ENCODE results near the gene PRDM1.

The PRDM1 gene

GRCh38 chr6:106079961-106080762 lies 6.0 kb upstream of the PRDM1 start:
- H3K4me3 ChIP-seq (replicated peaks; ENCODE audit: low read depth, low read length), result no peak overlapping the region
- TF ChIP-seq CTCF (IDR thresholded peaks at IDR 0.05; ENCODE audit: insufficient read depth, low read length, poor library complexity, severe bottlenecking), result no peak
- H3K36me3 ChIP-seq (ENCODE audit: control insufficient read depth, insufficient read depth, low read length), result no peaks in the 10 kb centered on the region
- H3K27me3 ChIP-seq (replicated peaks; ENCODE audit: control insufficient read depth, insufficient read depth, low read length), result no peaks in the 10 kb centered on the region; the same call in none of the 2 replicates
- DNase-seq (ENCODE audit: extremely low read depth, insufficient read length), result no peak

- TF ChIP-seq CTCF (IDR thresholded peaks at IDR 0.05; ENCODE audit: insufficient read depth, low read length, poor library complexity, severe bottlenecking), result no peak
- no peak for DNase-seq (ENCODE audit: extremely low read depth, insufficient read length)
- Histone ChIP-seq H3K4me3 (replicated peaks; ENCODE audit: low read depth, low read length) (no peak overlapping the region), H3K27me3 (replicated peaks; ENCODE audit: control insufficient read depth, insufficient read depth, low read length) (no peaks in the 10 kb centered on the region; the same call in none of the 2 replicates), H3K36me3 (ENCODE audit: control insufficient read depth, insufficient read depth, low read length) (no peaks in the 10 kb centered on the region)
Observed at GRCh38 chr6:106080763-106081095, 5.4 kb upstream of the PRDM1 start.

- TF ChIP-seq CTCF (IDR thresholded peaks at IDR 0.05; ENCODE audit: insufficient read depth, low read length, poor library complexity, severe bottlenecking), result no peak
- Histone ChIP-seq H3K27me3 (replicated peaks; ENCODE audit: control insufficient read depth, insufficient read depth, low read length) (no peaks in the 10 kb centered on the region; the same call in none of the 2 replicates), H3K36me3 (ENCODE audit: control insufficient read depth, insufficient read depth, low read length) (no peaks in the 10 kb centered on the region), H3K4me3 (replicated peaks; ENCODE audit: low read depth, low read length) (no peak overlapping the region)
- DNase-seq (ENCODE audit: extremely low read depth, insufficient read length), result no peak
Observed at GRCh38 chr6:106081715-106082114, 4.4 kb upstream of the PRDM1 start.

- DNase-seq (ENCODE audit: extremely low read depth, insufficient read length), result no peak
- H3K4me3 ChIP-seq (replicated peaks; ENCODE audit: low read depth, low read length), result no peak overlapping the region
- no peaks in the 10 kb centered on the region; the same call in none of the 2 replicates for H3K27me3 ChIP-seq (replicated peaks; ENCODE audit: control insufficient read depth, insufficient read depth, low read length)
- H3K36me3 ChIP-seq (ENCODE audit: control insufficient read depth, insufficient read depth, low read length), result no peaks in the 10 kb centered on the region
- no peak for TF ChIP-seq CTCF (IDR thresholded peaks at IDR 0.05; ENCODE audit: insufficient read depth, low read length, poor library complexity, severe bottlenecking)
Observed at GRCh38 chr6:106082735-106083398, 3.3 kb upstream of the PRDM1 start.

- no peaks in the 10 kb centered on the region; the same call in none of the 2 replicates for H3K27me3 ChIP-seq (replicated peaks; ENCODE audit: control insufficient read depth, insufficient read depth, low read length)
- TF ChIP-seq CTCF (IDR thresholded peaks at IDR 0.05; ENCODE audit: insufficient read depth, low read length, poor library complexity, severe bottlenecking), result no peak
Observed at GRCh38 chr6:106083618-106084017, 2.5 kb upstream of the PRDM1 start.

More at GRCh38 chr6:106083618-106084017, 2.5 kb upstream of the PRDM1 start:
- no peak for DNase-seq (ENCODE audit: extremely low read depth, insufficient read length)
- Histone ChIP-seq H3K36me3 (ENCODE audit: control insufficient read depth, insufficient read depth, low read length) (no peaks in the 10 kb centered on the region), H3K4me3 (replicated peaks; ENCODE audit: low read depth, low read length) (no peak overlapping the region)
